Keratinocyte (primary cell): ENCODE results near the gene BCAS3. TPM values are rescaled to one million over a fixed set of nuclear protein-coding genes. Genes with fewer than 3 reads are reported as not detected.
"Not testable (repeated sequence)": the region's sequence is repeated elsewhere in the genome, so short reads cannot be mapped to it uniquely, and the experiment has no call there.

Source experiments
- DNase-seq: peaks from one replicate; pipeline ENCODE4 v3.0.0-alpha.2; 2011; ENCODE audit warnings: low read depth, missing footprints, low spot score
- FAIRE-seq: peaks from 2 replicates; lab custom pipeline; 2011; peaks lifted over from hg19 to GRCh38; lab: Jason Lieb, UNC
- H2AFZ ChIP-seq: 2 replicates; pipeline ENCODE4 v1.6.0; 2012; ENCODE audit warnings: low read length, control low read depth, inconsistent platforms; ENCODE audit not compliant: control insufficient read depth
- H3K27ac ChIP-seq: 2 replicates; pipeline ENCODE4 v1.5.1; 2011; ENCODE audit warnings: low read length; ENCODE audit not compliant: control insufficient read depth, insufficient read depth
- H3K27me3 ChIP-seq: 3 replicates; pipeline ENCODE4 v1.6.0; 2011; ENCODE audit warnings: low read length; ENCODE audit not compliant: control insufficient read depth, insufficient read depth; ENCODE audit errors: extremely low read depth
- H3K36me3 ChIP-seq, 2 experiments: 2 replicates in 1 of 2; 3 replicates in 1 of 2; pipeline ENCODE4 v1.5.1; 2011; ENCODE audit warnings: low read length in 2 of 2, mild to moderate bottlenecking in 1 of 2; ENCODE audit not compliant: control insufficient read depth in 2 of 2, insufficient read depth in 2 of 2; ENCODE audit errors: extremely low read depth in 1 of 2
- H3K4me1 ChIP-seq: 3 replicates; pipeline ENCODE4 v1.5.1; 2011; ENCODE audit warnings: low read length; ENCODE audit not compliant: control insufficient read depth, insufficient read depth; ENCODE audit errors: extremely low read depth
- H3K4me2 ChIP-seq: 3 replicates; pipeline ENCODE4 v1.6.0; 2011; ENCODE audit warnings: low read depth, low read length; ENCODE audit not compliant: control insufficient read depth, insufficient read depth; ENCODE audit errors: extremely low read depth
- H3K4me3 ChIP-seq, 3 experiments: fragments of 200-600 bp in 1 of 3; sonication (generic) in 1 of 3; 2 replicates in 2 of 3; 3 replicates in 1 of 3; pipeline ENCODE4 v1.5.1; 2011 to 2016; ENCODE audit warnings: low read length in 3 of 3, mild to moderate bottlenecking in 3 of 3, control low read depth in 2 of 3, inconsistent platforms in 1 of 3, low read depth in 1 of 3, mixed read lengths in 1 of 3, mixed run types in 1 of 3, moderate library complexity in 1 of 3; ENCODE audit not compliant: control insufficient read depth in 2 of 3, insufficient read depth in 2 of 3; ENCODE audit errors: extremely low read depth in 1 of 3
- H3K79me2 ChIP-seq: 2 replicates; pipeline ENCODE4 v1.6.0; 2012; ENCODE audit warnings: low read length; ENCODE audit not compliant: control insufficient read depth, insufficient read depth
- H3K9ac ChIP-seq: 3 replicates; pipeline ENCODE4 v1.6.0; 2011; ENCODE audit warnings: low read length; ENCODE audit not compliant: control insufficient read depth, insufficient read depth; ENCODE audit errors: extremely low read depth
- H3K9me1 ChIP-seq: 3 replicates; pipeline ENCODE4 v1.6.0; 2011; ENCODE audit warnings: low read length; ENCODE audit not compliant: control insufficient read depth, insufficient read depth; ENCODE audit errors: extremely low read depth
- H3K9me3 ChIP-seq: 2 replicates; pipeline ENCODE4 v1.5.1; 2012; ENCODE audit warnings: low read depth, low read length; ENCODE audit not compliant: control insufficient read depth
- H4K20me1 ChIP-seq: 3 replicates; pipeline ENCODE4 v1.6.0; 2011; ENCODE audit warnings: low read length; ENCODE audit not compliant: control insufficient read depth, insufficient read depth; ENCODE audit errors: extremely low read depth
- EZH2 ChIP-seq: IDR thresholded peaks from one replicate; pipeline ENCODE4 v1.6.1; 2012; ENCODE audit warnings: inconsistent platforms, mild to moderate bottlenecking, low read length, moderate library complexity
- dilution Hi-C: fragments of 300-500 bp; cut with MboI; formaldehyde crosslinking; loops from one replicate; pipeline ENCODE4 v1.7.0; 2020; ENCODE audit warnings: low sequenced_read_pairs; ENCODE audit not compliant: extremely low pct_ligation_motif_present
- polyA plus RNA-seq, 5 experiments: library from polyadenylated mRNA; depleted of rRNA in 3 of 5; stranded (reverse) in 3 of 5; stranded (forward) in 1 of 5; unstranded in 1 of 5; fragments of >200 nt; gene quantifications; 1 replicate in 1 of 5; 2 replicates in 3 of 5; 3 replicates in 1 of 5; pipeline versions ENCODE4 v1.2.1 to v1.2.3, GENCODE V29; 2011 to 2012; ENCODE audit warnings: missing spikeins in 2 of 5, low read depth in 1 of 5, low replicate concordance in 1 of 5
- TF ChIP-seq, protein P1 (sequence below), 3 experiments: IDR thresholded peaks in 1 of 3; conservative IDR thresholded peaks in 1 of 3; optimal IDR thresholded peaks in 1 of 3; 2 replicates in 2 of 3; 3 replicates in 1 of 3; pipeline versions ENCODE3 to v1.5.1; 2011; ENCODE audit warnings: low read length in 3 of 3, mild to moderate bottlenecking in 3 of 3, moderate library complexity in 2 of 3, control low read depth in 1 of 3, inconsistent platforms in 1 of 3; ENCODE audit not compliant: insufficient read depth in 2 of 3; ENCODE audit errors: extremely low read depth in 1 of 3

The BCAS3 gene
- polyA plus RNA-seq, 1 donor (not counting 4 experiments of a cell fraction or from before 2014, with no cell fraction given) = 11.8 TPM

DNA sequence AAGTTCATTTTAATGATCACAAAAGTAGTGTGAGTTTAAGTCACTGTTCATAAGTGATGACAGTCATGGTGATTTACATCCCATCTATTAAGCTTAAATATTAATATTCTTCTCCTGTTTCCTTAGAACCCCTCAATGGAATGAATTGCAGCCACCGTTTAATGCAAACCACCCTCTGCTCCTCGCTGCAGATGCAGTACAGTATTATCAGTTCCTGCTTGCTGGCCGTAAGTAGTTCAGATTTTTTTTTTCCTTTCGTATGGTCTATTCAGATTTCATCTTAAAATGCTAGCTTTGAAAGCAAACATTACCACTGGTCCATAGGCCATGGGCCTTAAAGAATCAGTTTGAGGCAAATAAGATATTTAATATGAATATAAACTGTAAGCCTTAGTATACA, 363.0 kb downstream of the BCAS3 start:
- Histone ChIP-seq H4K20me1 (no peaks in the 10 kb centered on the region), H3K36me3 (no peaks in the 10 kb centered on the region), H3K9me1 (no peaks in the 10 kb centered on the region), H3K4me2 (no peak overlapping the region), H3K9ac (no peak overlapping the region), H3K27me3 (no peaks in the 10 kb centered on the region), H3K79me2 (no peaks in the 10 kb centered on the region), H3K4me3 (no peak overlapping the region), H3K9me3 (no peaks in the 10 kb centered on the region), H3K27ac (no peak overlapping the region), H2AFZ (no peak overlapping the region), H3K4me1 (no peaks in the 10 kb centered on the region)
- no peak for FAIRE-seq
- dilution Hi-C loops = no loop called here
- TF ChIP-seq EZH2 = no peak
- TF ChIP-seq, protein P1, sequence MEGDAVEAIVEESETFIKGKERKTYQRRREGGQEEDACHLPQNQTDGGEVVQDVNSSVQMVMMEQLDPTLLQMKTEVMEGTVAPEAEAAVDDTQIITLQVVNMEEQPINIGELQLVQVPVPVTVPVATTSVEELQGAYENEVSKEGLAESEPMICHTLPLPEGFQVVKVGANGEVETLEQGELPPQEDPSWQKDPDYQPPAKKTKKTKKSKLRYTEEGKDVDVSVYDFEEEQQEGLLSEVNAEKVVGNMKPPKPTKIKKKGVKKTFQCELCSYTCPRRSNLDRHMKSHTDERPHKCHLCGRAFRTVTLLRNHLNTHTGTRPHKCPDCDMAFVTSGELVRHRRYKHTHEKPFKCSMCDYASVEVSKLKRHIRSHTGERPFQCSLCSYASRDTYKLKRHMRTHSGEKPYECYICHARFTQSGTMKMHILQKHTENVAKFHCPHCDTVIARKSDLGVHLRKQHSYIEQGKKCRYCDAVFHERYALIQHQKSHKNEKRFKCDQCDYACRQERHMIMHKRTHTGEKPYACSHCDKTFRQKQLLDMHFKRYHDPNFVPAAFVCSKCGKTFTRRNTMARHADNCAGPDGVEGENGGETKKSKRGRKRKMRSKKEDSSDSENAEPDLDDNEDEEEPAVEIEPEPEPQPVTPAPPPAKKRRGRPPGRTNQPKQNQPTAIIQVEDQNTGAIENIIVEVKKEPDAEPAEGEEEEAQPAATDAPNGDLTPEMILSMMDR (optimal IDR thresholded peaks at IDR 0.05 in 1 of 3, IDR thresholded peaks at IDR 0.05 in 1 of 3, conservative IDR thresholded peaks at IDR 0.05 in 1 of 3; ENCODE audit: extremely low read depth in 1 of 3, insufficient read depth in 2 of 3, low read length in 3 of 3) = no peak
- no peak for DNase-seq

DNA sequence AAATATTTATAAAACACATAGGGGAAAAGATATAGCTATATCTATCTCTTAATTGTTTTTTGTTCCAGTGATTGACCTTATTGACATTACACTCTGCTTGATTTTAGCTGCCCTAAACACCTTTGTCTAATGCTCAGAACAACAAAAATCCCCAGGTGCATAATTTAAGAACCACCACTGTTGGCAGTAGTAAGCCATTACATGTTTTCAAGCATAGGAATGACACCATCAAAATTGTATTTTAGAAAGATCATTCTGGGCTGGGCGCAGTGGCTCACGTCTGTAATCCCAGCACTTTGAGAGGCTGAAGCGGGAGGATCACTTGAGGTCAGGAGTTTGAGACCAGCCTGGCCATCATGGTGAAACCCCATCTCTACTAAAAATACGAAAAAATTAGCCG, 364.7 kb downstream of the BCAS3 start:
- H3K36me3 ChIP-seq, H3K9ac ChIP-seq, H3K4me2 ChIP-seq, H3K27ac ChIP-seq, DNase-seq, H4K20me1 ChIP-seq, H3K9me1 ChIP-seq, H3K79me2 ChIP-seq, H3K27me3 ChIP-seq, H3K9me3 ChIP-seq, dilution Hi-C loops, H2AFZ ChIP-seq, FAIRE-seq, H3K4me3 ChIP-seq, H3K4me1 ChIP-seq: not testable (repeated sequence)

DNA sequence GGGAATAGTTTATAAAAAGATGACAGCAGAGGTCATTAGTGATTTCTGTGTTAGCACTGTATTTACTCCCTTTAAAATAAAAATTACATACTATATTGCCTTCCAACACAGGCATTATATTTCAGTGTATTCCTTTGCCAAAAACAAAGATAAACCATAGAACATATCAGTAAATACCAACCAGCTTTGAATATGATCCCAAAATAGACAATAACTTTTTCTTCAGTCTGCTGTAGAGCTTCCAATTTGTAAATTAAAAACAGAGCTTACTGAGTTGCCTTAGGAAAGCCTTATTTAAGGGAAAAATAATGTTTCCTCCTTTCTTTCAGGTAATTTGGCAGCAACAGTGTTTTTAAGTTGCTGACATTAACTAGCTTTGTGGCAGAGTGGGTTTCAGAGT, 369.9 kb downstream of the BCAS3 start:
- FAIRE-seq (no peak), DNase-seq (no peak)
- dilution Hi-C loops = no loop called here
- Histone ChIP-seq H3K4me1 (no peaks in the 10 kb centered on the region), H3K9me1 (no peaks in the 10 kb centered on the region), H4K20me1 (no peaks in the 10 kb centered on the region), H3K9ac (no peak overlapping the region), H3K36me3 (no peaks in the 10 kb centered on the region), H3K4me3 (no peak overlapping the region), H3K27me3 (no peaks in the 10 kb centered on the region), H3K4me2 (no peak overlapping the region), H3K79me2 (no peaks in the 10 kb centered on the region), H3K27ac (no peak overlapping the region), H3K9me3 (no peaks in the 10 kb centered on the region), H2AFZ (no peak overlapping the region)
- TF ChIP-seq, protein P1 (optimal IDR thresholded peaks at IDR 0.05 in 1 of 3, IDR thresholded peaks at IDR 0.05 in 1 of 3, conservative IDR thresholded peaks at IDR 0.05 in 1 of 3; ENCODE audit: extremely low read depth in 1 of 3, insufficient read depth in 2 of 3, low read length in 3 of 3) = no peak
- TF ChIP-seq EZH2 = no peak
